OCI-LY1 (cell line): ENCODE measurements around the gene ANKRD65.

Experiments used
- H2AFZ ChIP-seq: fragments of 200-600 bp; sonication (generic), shearing (Covaris generic); 2 replicates; pipeline ENCODE4 v1.6.0; 2014; ENCODE audit warnings: antibody characterized with exemption, mild to moderate bottlenecking, low read length
- H3F3A ChIP-seq: fragments of 200-600 bp; sonication (generic), shearing (Covaris generic); 2 replicates; pipeline ENCODE4 v1.6.0; 2014; ENCODE audit warnings: mild to moderate bottlenecking, antibody characterized with exemption, low read length, moderate library complexity; ENCODE audit not compliant: insufficient read depth
- H3K27ac ChIP-seq: fragments of 200-600 bp; sonication (generic); 2 replicates; pipeline ENCODE4 v1.5.1; 2014; ENCODE audit warnings: low read length, mixed run types, mild to moderate bottlenecking, low read depth; ENCODE audit not compliant: poor library complexity, severe bottlenecking
- H3K27me3 ChIP-seq: fragments of 200-600 bp; sonication (generic); 2 replicates; pipeline ENCODE4 v1.6.0; 2014; ENCODE audit warnings: antibody characterized with exemption, mild to moderate bottlenecking, low read length, moderate library complexity; ENCODE audit not compliant: insufficient read depth
- H3K36me3 ChIP-seq: fragments of 200-600 bp; sonication (generic); 2 replicates; pipeline ENCODE4 v1.6.1; 2014; ENCODE audit warnings: mild to moderate bottlenecking, antibody characterized with exemption, low read length, moderate library complexity, mixed read lengths; ENCODE audit not compliant: insufficient read depth
- H3K4me1 ChIP-seq: fragments of 200-600 bp; sonication (generic); 2 replicates; pipeline ENCODE4 v1.5.1; 2014; ENCODE audit warnings: mild to moderate bottlenecking, low read length, moderate library complexity; ENCODE audit not compliant: insufficient read depth, severe bottlenecking
- H3K4me2 ChIP-seq: fragments of 200-600 bp; sonication (generic), shearing (Covaris generic); 2 replicates; pipeline ENCODE4 v1.6.1; 2014; ENCODE audit warnings: low read length
- H3K4me3 ChIP-seq: fragments of 200-600 bp; sonication (generic); 2 replicates; pipeline ENCODE4 v1.5.1; 2014; ENCODE audit warnings: low read length, low read depth, mild to moderate bottlenecking, mixed read lengths; ENCODE audit not compliant: poor library complexity, severe bottlenecking
- H3K79me2 ChIP-seq: fragments of 200-600 bp; shearing (Covaris generic); 2 replicates; pipeline ENCODE4 v1.6.1; 2016; ENCODE audit warnings: mixed run types, low read length, mixed read lengths; ENCODE audit not compliant: insufficient read depth
- H3K9ac ChIP-seq: fragments of 200-600 bp; sonication (generic), shearing (Covaris generic); 2 replicates; pipeline ENCODE4 v1.6.1; 2014; ENCODE audit warnings: mild to moderate bottlenecking, low read length, mixed read lengths
- H3K9me2 ChIP-seq: fragments of 200-600 bp; sonication (generic), shearing (Covaris generic); 2 replicates; pipeline ENCODE4 v1.6.1; 2014; ENCODE audit warnings: low read depth, mild to moderate bottlenecking, low read length, mixed read lengths
- H3K9me3 ChIP-seq: fragments of 200-600 bp; shearing (Covaris generic); 2 replicates; pipeline ENCODE4 v1.6.1; 2014; ENCODE audit warnings: low read length, mixed read lengths
- H4K20me1 ChIP-seq: fragments of 200-600 bp; sonication (generic), shearing (Covaris generic); 2 replicates; pipeline ENCODE4 v1.6.0; 2016; ENCODE audit warnings: mild to moderate bottlenecking, low read length; ENCODE audit not compliant: insufficient read depth
- EZH2 ChIP-seq: fragments of 200-600 bp; sonication (generic), shearing (Covaris generic); IDR thresholded peaks from 2 replicates; pipeline ENCODE4 v1.8.0; 2017; ENCODE audit warnings: borderline replicate concordance, mixed run types, mild to moderate bottlenecking, antibody characterized with exemption, low read length, moderate library complexity, mixed read lengths
- TF ChIP-seq, protein P1 (sequence below): fragments of 200-600 bp; sonication (generic), shearing (Covaris generic); IDR thresholded peaks from 2 replicates; pipeline ENCODE4 v1.5.1; 2017; ENCODE audit warnings: mild to moderate bottlenecking, antibody characterized with exemption, low read length, moderate library complexity, mixed read lengths

Gene ANKRD65

DNA sequence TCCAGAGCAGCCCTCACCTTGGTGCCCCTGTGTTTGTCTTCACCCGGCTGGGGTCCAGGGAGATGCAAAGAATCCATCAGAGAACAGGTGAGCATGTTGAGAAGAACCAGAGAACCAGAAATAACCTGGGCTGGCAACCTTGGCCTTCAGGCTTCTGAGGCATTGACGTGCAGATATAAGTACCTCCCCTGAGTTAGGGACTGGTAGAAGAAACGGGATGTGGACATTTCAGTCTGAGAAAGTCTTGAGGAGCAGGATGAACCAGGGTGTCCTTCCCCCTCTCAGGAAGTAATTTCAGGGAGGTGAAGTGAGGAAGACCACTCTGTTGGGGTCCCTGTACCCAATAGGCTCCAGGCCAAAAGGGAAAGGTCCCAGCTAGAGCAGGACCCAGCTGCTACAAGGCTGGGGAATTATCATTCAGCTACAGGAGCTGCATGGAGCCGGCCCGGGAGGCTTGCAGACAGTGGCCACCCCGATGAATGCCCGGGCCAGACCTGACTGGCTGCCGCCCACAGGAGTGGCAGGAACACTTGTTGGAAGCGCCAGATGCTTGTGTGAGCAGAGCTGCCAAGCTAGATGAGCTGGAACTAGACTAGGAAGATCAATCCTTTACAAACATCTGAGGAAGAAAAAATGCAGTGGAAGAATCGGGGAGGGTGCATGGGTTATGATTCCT, 44.4 kb downstream of the ANKRD65 start:
- Histone ChIP-seq H3K4me1 (peaks cover 37% of the 10 kb centered on the region), H2AFZ (no peak overlapping the region), H3K79me2 (peaks cover 10% of the 10 kb centered on the region; the same call in 1 of the 2 replicates), H3K9me2 (no peaks in the 10 kb centered on the region), H3K27ac (peak overlapping the region; percentile 75), H3K4me2 (peak overlapping the region; percentile 85), H3K9me3 (no peaks in the 10 kb centered on the region), H3K36me3 (peaks cover 17% of the 10 kb centered on the region; the same call in 1 of the 2 replicates), H4K20me1 (no peaks in the 10 kb centered on the region), H3K27me3 (no peaks in the 10 kb centered on the region), H3K4me3 (peak overlapping the region; percentile 98), H3F3A (no peaks in the 10 kb centered on the region), H3K9ac (peak overlapping the region; percentile 67; the same call in 1 of the 2 replicates)
- TF ChIP-seq EZH2: no peak
- TF ChIP-seq, protein P1, sequence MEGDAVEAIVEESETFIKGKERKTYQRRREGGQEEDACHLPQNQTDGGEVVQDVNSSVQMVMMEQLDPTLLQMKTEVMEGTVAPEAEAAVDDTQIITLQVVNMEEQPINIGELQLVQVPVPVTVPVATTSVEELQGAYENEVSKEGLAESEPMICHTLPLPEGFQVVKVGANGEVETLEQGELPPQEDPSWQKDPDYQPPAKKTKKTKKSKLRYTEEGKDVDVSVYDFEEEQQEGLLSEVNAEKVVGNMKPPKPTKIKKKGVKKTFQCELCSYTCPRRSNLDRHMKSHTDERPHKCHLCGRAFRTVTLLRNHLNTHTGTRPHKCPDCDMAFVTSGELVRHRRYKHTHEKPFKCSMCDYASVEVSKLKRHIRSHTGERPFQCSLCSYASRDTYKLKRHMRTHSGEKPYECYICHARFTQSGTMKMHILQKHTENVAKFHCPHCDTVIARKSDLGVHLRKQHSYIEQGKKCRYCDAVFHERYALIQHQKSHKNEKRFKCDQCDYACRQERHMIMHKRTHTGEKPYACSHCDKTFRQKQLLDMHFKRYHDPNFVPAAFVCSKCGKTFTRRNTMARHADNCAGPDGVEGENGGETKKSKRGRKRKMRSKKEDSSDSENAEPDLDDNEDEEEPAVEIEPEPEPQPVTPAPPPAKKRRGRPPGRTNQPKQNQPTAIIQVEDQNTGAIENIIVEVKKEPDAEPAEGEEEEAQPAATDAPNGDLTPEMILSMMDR: no peak; the same call in 1 of the 2 replicates

DNA sequence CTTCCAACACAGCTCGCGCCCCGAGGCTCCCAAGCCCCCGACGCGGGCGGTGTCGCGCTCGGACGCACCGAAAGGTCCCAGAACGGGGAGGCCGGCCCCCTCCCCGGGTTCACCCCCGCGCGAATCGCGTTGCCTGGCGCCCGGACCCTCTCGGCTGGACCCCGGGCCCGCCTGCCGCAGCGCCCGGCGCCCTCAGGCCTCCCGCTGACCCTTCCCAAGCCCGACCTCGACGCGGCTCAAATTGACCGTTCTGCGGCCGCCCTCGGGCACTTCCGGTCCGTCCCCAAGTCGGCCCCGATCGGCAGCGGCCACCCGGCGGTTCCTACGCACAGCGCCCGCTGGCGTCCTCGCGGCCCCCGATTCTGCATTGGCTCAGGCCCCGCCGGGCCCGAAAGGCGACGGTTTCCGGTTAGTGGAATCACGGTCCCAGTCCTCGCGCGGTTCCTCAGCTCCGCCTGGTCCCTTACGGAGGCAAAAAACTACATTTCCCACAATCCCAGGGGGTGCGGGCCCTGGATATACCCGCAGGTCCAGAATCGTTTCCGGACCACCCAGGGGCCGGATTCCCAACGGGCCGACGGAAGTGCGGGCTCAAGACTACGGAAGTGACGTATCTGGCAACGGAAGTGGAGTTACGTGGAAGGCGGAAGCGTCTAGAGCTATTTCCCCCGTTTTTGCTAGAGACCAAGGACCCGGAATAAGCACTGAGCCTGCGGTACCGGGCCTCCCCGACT, 46.0 kb downstream of the ANKRD65 start, which contains the start of gene AURKAIP1:
AURKAIP1 (minus strand) TSS at position 279 of the 734 bp plus-strand sequence. CDS start 451 bp downstream, outside the sequence.
- TF ChIP-seq, protein P1: peak; percentile 14; the same call in 1 of the 2 replicates
- no peak for TF ChIP-seq EZH2
- no peaks in the 10 kb centered on the region for H4K20me1 ChIP-seq
- H3K79me2 ChIP-seq: peaks cover 10% of the 10 kb centered on the region; the same call in 1 of the 2 replicates
- H3K4me1 ChIP-seq: peaks cover 39% of the 10 kb centered on the region
- H3F3A ChIP-seq: no peaks in the 10 kb centered on the region
- H3K4me2 ChIP-seq: peak within 1 kb of the TSS; percentile 85
- H3K36me3 ChIP-seq: peaks cover 14% of the 10 kb centered on the region; the same call in 1 of the 2 replicates
- H3K27me3 ChIP-seq: no peaks in the 10 kb centered on the region
- peak within 1 kb of the TSS; percentile 100 for H3K9ac ChIP-seq
- peak within 1 kb of the TSS; percentile 75 for H3K27ac ChIP-seq
- no peaks in the 10 kb centered on the region for H3K9me3 ChIP-seq
- peak within 1 kb of the TSS; percentile 98 for H3K4me3 ChIP-seq
- no peaks in the 10 kb centered on the region for H3K9me2 ChIP-seq
- no peak within 1 kb of the TSS for H2AFZ ChIP-seq

DNA sequence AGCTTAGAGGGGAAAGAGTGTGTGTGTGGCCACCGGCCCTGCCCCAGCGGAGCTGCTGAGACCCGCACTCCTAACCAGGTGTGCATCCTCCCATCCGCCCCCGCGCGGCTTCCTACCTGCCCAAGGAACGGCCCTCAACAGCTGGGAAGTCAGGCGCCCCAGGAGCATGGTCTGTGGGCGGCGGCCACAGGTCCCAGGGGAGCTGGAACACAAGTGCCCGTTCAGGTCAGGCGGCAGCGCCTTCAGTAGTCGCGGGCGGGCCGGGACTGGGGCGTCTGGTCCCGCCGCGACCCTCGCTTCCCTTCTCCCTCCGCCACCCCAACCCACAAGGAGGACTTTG, 46.5 kb downstream of the ANKRD65 start:
- H3K4me1 ChIP-seq: peaks cover 39% of the 10 kb centered on the region
- no peaks in the 10 kb centered on the region for H3K9me3 ChIP-seq
- no peaks in the 10 kb centered on the region for H3F3A ChIP-seq
- no peaks in the 10 kb centered on the region for H3K27me3 ChIP-seq
- TF ChIP-seq, protein P1: no peak
- no peak for TF ChIP-seq EZH2
- H3K4me3 ChIP-seq: peak overlapping the region; percentile 98
- no peak overlapping the region for H2AFZ ChIP-seq
- H4K20me1 ChIP-seq: no peaks in the 10 kb centered on the region
- peaks cover 14% of the 10 kb centered on the region; the same call in 1 of the 2 replicates for H3K36me3 ChIP-seq
- H3K9ac ChIP-seq: peak overlapping the region; percentile 100
- H3K79me2 ChIP-seq: peaks cover 10% of the 10 kb centered on the region; the same call in 1 of the 2 replicates
- H3K4me2 ChIP-seq: peak overlapping the region; percentile 85
- no peak overlapping the region for H3K27ac ChIP-seq
- no peaks in the 10 kb centered on the region for H3K9me2 ChIP-seq
